Measurements from ENCODE around the gene HOXD10.

HOXD10 gene

GRCh38 chr2:176115883-176116813, at the start of gene HOXD10:
Gene HOXD10, plus strand, starts transcription at chr2:176116778. Its CDS starts 56 bp downstream, at chr2:176116834.
- no peak for DNase-seq

GRCh38 chr2:176067589-176068418, 48.8 kb upstream of the HOXD10 start:
- DNase-seq = no peak

GRCh38 chr2:176068419-176068832, 48.2 kb upstream of the HOXD10 start:
- DNase-seq = no peak

DNA sequence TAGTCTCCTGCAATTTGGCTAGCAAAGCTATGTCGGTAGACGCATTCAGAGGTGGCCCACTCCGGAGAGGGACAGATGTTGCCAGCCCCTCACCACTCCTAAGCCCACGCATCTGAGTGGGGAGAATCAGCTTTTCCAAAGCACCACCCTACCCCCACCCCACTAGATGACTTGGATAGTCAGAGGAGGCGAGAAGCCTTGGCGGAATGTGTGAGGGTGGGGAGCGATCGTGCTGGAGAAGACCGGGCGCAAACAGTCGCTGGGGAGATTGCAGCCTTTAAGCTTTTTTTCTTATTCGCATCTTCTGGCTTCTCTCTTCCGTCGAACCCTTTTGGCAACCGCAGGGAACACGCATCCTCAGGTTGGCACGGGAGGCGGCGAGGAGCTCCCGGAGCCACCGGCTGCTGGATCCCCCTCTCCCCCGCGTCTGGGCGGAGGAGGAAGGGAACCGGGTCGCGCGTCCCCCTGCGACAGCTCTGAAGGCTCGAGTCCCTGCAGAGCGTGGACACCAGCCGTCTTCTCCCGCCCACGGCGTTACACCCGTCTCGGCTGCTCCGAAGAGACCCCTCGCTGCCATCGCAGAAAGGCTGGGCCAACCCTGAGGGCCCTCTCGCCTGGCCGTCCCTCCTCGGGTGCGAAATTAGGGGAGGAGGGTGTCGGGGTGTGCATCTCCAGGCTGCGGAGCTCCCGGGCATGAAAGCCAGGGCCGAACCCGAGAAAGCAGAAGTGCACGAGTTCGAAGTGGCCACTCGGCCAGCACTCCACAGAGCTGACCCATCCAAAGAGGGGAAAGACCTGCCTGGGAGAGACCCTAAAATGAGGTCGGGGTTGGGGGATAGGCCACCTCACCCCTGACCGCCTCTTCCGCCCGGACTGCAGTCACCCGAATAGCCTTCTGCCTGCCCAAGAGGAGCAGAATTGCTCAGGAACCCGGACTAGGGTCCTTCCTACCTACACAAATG, 45.0 kb upstream of the HOXD10 start:
- no peak for DNase-seq

DNA sequence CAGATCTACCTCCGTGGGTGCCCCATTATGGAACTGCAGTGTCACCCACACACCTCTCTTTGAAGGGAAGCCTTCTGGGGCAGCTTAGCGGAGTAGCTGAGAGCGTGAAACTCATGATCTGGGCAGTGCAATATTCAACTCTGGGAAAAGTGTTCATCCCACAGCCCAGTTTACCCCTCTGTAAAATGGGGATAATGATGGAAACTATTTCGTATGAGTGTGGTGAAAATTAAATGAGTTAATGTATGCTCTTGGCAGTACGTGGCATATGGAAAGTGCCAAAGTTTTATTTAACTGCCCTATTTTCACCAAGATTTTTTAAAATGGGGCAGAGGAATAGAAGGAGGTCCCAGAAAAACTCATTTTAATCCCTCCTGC, 44.3 kb upstream of the HOXD10 start:
- no peak for DNase-seq

GRCh38 chr2:176072951-176073904, 43.4 kb upstream of the HOXD10 start:
- DNase-seq = no peak

DNA sequence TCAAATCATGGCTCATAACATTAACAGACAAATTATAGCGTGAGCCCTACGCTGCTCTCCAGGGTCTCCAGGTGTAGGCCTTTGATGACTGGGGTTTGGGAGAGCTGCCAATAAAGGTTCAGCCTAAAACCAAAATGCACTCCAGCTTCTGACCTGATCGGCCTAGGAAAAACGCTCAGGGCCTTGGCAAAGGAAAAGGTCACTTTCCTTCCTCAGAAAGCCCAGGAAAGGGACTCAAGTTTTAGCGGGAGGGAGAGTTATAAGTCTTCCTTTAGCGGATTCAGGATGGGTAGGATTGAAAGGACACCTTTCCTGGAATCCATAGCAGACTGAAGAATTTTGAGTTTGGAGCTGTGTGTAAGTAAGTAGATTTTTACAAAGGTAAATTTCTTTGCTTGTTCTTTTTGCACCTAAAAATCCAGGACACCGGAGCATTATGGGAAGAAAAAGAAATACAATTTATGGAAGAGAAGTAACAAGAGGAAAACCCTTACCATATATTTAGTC, 41.6 kb upstream of the HOXD10 start:
- no peak for DNase-seq

GRCh38 chr2:176075481-176075880, 41.1 kb upstream of the HOXD10 start:
- no peak for DNase-seq

DNA sequence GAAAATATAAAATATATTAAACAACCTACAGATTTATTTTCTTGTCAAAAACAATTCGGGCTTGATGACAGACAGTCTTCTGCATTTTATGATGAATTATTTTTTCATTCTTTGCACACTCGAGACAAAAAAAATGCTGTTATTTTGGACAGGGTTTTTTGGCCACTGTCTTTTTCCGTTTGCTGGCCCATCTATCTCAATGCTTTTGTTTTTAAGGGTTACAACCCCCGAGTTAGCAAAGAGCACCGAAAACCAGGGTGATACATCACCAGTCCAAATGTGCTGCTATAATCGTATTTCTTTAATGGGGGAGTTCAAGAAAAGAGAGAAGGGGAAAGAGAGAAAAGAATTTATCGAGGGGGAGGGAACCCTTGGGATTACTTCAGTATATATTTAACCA, 40.5 kb upstream of the HOXD10 start:
- no peak for DNase-seq

GRCh38 chr2:176076796-176077195, 39.8 kb upstream of the HOXD10 start:
- no peak for DNase-seq

- no peak for DNase-seq
These were observed 37.9 kb upstream of the HOXD10 start for GRCh38 chr2:176078541-176079284.

GRCh38 chr2:176079285-176079830, 37.2 kb upstream of the HOXD10 start:
- no peak for DNase-seq

GRCh38 chr2:176079831-176080539, 36.6 kb upstream of the HOXD10 start:
- DNase-seq = no peak

DNA sequence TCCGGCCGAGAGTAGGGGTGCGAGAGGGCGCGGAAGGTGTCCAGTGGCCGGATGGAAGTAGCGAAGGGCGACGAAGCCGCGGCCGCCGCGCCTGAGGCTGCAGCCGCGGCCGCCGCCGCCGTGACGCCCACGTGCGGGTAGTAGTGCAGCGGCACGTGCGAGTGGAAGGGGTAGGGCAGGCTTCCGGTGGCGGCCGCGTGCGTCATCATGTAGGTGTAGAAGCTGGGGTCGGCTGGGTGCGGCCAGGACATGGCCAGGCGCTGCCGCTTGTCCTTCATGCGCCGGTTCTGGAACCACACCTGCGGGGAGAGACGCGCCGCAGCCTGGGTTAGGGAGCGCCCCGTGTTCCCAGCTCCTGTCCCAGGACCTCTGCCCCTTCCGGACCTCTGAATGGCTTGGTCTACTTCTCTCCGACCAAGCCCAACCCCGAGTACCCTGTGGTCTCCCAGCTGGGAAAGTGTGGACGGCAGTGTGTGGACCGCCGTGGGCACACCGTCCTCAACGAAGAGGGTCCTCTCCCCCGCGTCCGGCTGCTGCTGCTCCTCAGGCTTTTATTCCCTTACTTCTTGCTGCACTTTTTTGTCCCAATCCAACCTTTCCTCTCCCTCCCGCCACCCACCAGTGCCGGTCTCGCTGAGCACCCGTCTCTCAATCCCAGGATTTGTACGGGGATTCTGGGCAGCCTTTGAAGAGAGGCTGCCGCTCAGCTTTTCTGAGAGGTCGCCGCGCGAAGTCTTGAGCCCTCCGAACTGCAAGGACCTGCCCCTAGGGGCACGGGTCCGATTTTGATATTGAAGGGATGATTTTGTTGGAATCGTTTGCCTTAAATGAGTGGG, 35.8 kb upstream of the HOXD10 start:
- no peak for DNase-seq

- DNase-seq = no peak
These were observed 35.2 kb upstream of the HOXD10 start for GRCh38 chr2:176081376-176081836.

DNA sequence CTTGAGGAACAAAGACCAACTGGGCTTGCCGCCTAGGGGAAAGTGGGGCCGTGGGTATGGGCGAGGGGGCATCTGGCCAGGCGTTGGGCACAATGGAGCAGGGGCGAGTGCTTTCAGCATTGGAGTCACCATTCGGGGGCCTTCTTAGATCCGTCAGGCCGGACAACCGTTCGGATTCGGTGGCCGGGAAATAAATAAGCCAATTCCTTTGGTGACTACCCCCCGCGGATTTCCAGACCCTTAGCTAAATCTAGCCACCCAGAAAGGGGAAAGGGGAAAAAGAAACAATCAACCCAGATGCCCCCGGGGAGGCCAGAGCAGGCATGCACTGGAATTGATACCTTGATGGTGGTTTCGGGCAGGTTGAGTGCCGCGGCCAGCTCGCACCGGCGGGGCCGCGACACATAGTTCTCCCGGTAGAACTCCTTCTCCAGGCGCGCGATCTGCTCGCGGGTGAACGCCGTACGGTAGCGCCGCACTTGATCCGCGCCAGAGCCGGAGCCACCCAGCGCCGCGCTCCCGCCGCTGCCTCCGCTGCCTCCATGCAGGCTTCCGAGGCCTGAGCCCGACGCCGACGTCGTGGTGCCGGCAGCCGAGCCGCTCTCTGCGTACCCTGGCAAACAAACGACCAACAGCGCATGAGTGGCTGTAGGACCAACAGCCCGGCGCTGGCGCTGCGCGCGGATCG, 34.6 kb upstream of the HOXD10 start:
- DNase-seq = no peak

- DNase-seq = no peak
These were observed 34.1 kb upstream of the HOXD10 start for GRCh38 chr2:176082525-176082823.

Measured in RPMI8226 (cell line).